ENCODE data around the gene AKR1B1. TPM values are rescaled to one million over a fixed set of nuclear protein-coding genes. Genes with fewer than 3 reads are reported as not detected.

AKR1B1 gene
- total and polyA plus RNA-seq, 2 of the 4 experiments (the other 2 are of a cell fraction), result 90.9 to 201 TPM

- POLR2A ChIA-PET (ENCODE audit: unreplicated experiment), result no interaction called here
- no peak overlapping the region for H4K8ac ChIP-seq (ENCODE audit: low read depth in 2 of 2, low read length in 2 of 2)
- H3K4me2 ChIP-seq (ENCODE audit: low read depth, low read length), result no peak overlapping the region
- BruUV-seq (replicated peaks), result no TSS peak
- no peak overlapping the region for H3K4me3 ChIP-seq (ENCODE audit: insufficient read depth, low read depth, low read length)
- intact Hi-C loops (cut with micrococcal nuclease) (no loop called here), dilution Hi-C loops (cut with HindIII; ENCODE audit: low sequenced_read_pairs, unreplicated experiment) (no loop called here), in situ Hi-C loops (cut with MboI; ENCODE audit: low sequenced_read_pairs) (no loop called here)
- no peak overlapping the region for H3K18ac ChIP-seq (ENCODE audit: low read depth, low read length)
- no peak overlapping the region for H3K14ac ChIP-seq (replicated peaks; ENCODE audit: low read depth, low read length)
- no peak overlapping the region for H2AK9ac ChIP-seq (replicated peaks; ENCODE audit: low read depth, low read length, poor library complexity)
- H2AK5ac ChIP-seq (ENCODE audit: low read depth, low read length), result no peak overlapping the region
- 0 out of 2 replicates have a peak, but pooled peaks cover 2% of the 10 kb centered on the region for H3K27me3 ChIP-seq (ENCODE audit: control insufficient read depth, insufficient read depth, low read length)
- no peak overlapping the region for H3K23ac ChIP-seq (ENCODE audit: low read depth, low read length)
- no peaks in the 10 kb centered on the region for H4K20me1 ChIP-seq (ENCODE audit: insufficient read depth, low read length)
- no peaks in the 10 kb centered on the region for H3K9me3 ChIP-seq (ENCODE audit: control insufficient read depth, insufficient read depth, low read length)
- no peaks in the 10 kb centered on the region for H3K79me1 ChIP-seq (ENCODE audit: low read depth in 1 of 2, low read length in 2 of 2)
- ATAC-seq (ENCODE audit: low read depth) (no peak), DNase-seq (no peak)
- no peaks in the 10 kb centered on the region for H3K36me3 ChIP-seq (ENCODE audit: control insufficient read depth, insufficient read depth, low read length)
- H2AFZ ChIP-seq (replicated peaks; ENCODE audit: low read length, poor library complexity), result no peak overlapping the region
- H4K5ac ChIP-seq (ENCODE audit: low read depth, low read length), result no peak overlapping the region
- no peak overlapping the region for H3K4ac ChIP-seq (ENCODE audit: low read depth, low read length)
- H3K9me1 ChIP-seq (ENCODE audit: insufficient read depth, low read length), result no peaks in the 10 kb centered on the region
- no peak overlapping the region for H3K56ac ChIP-seq (ENCODE audit: extremely low read depth, insufficient read depth, low read length)
- H3K9ac ChIP-seq (ENCODE audit: low read depth, low read length), result no peak overlapping the region
- no CpG with 5 or more reads among the region's 2 CpGs for WGBS, 2 experiments (ENCODE audit: extremely low coverage in 2 of 2, insufficient read length in 1 of 2)
- CTCF ChIA-PET, result interaction anchor here (0.6 kb wide), 1 partner anchor 337 kb away, joined by 3 read pairs; no protein-coding TSS in a partner anchor
- H2BK5ac ChIP-seq (ENCODE audit: low read depth, low read length, poor library complexity, severe bottlenecking), result no peak overlapping the region
- no peak overlapping the region for H4K91ac ChIP-seq (ENCODE audit: insufficient read depth, low read depth, low read length)
- no peak overlapping the region for H2BK120ac ChIP-seq (ENCODE audit: low read depth, low read length)
- no peak for TF ChIP-seq POLR2A (IDR thresholded peaks at IDR 0.05; ENCODE audit: low read depth, low read length)
- no peak for TF ChIP-seq USF2 (IDR thresholded peaks at IDR 0.05; ENCODE audit: low read depth, low read length)
- TF ChIP-seq SMC3 (IDR thresholded peaks at IDR 0.05; ENCODE audit: low read depth, low read length), result no peak
- no peak for TF ChIP-seq MXI1 (IDR thresholded peaks at IDR 0.05; ENCODE audit: borderline replicate concordance, low read depth, low read length)
- no peak for TF ChIP-seq MAFK (IDR thresholded peaks at IDR 0.05; ENCODE audit: low read depth, low read length)
- no peak for TF ChIP-seq BHLHE40 (IDR thresholded peaks at IDR 0.05; ENCODE audit: low read depth, low read length)
- TF ChIP-seq FOS (IDR thresholded peaks at IDR 0.05; ENCODE audit: low read depth, low read length), result no peak
- no peak for TF ChIP-seq RAD21 (IDR thresholded peaks at IDR 0.05; ENCODE audit: low read length)
- TF ChIP-seq RFX5 (IDR thresholded peaks at IDR 0.05; ENCODE audit: low read depth, low read length), result no peak
- no peak for TF ChIP-seq MAZ (IDR thresholded peaks at IDR 0.05; ENCODE audit: borderline replicate concordance, low read depth, low read length)
- no peak for TF ChIP-seq CHD1 (IDR thresholded peaks at IDR 0.05; ENCODE audit: low read depth, low read length)
- TF ChIP-seq NFE2L2 (IDR thresholded peaks at IDR 0.05; ENCODE audit: low read depth, low read length), result no peak
- no peak for TF ChIP-seq ELK1 (IDR thresholded peaks at IDR 0.05; ENCODE audit: borderline replicate concordance, low read depth, low read length)
- TF ChIP-seq CEBPB (IDR thresholded peaks at IDR 0.05; ENCODE audit: low read depth, low read length), result no peak
- TF ChIP-seq RCOR1 (IDR thresholded peaks at IDR 0.05; ENCODE audit: insufficient replicate concordance, low read length), result no peak
- no peak for TF ChIP-seq CTCF (conservative IDR thresholded peaks at IDR 0.05; ENCODE audit: low read depth, low read length)
- no peak overlapping the region for H2BK15ac ChIP-seq (ENCODE audit: low read depth, low read length)
- no peak overlapping the region for H2BK20ac ChIP-seq (ENCODE audit: low read depth, low read length)
- peaks cover 5% of the 10 kb centered on the region for H3K4me1 ChIP-seq (ENCODE audit: control insufficient read depth, insufficient read depth, low read length)
- H3K27ac ChIP-seq (ENCODE audit: insufficient read depth, low read length), result no peak overlapping the region
Measured at GRCh38 chr7:134500406-134500805, 41.5 kb upstream of the AKR1B1 start.

All from IMR-90 (cell line).